Right atrium auricular region (tissue), 2 donors: ENCODE results near the gene ERCC2. TPM values are rescaled to one million over a fixed set of nuclear protein-coding genes. Genes with fewer than 3 reads are reported as not detected.

Experiments
- DNase-seq: peaks from one replicate; pipeline ENCODE4 v3.0.0-alpha.2; 2019; ENCODE audit warnings: low spot score
- H3K27ac ChIP-seq, 2 donors: fragments of 200-600 bp; sonication (generic); 1 replicate in 1 of 2; 2 replicates in 1 of 2; pipeline ENCODE4 v1.5.1; 2016 to 2019
- H3K27me3 ChIP-seq, 2 donors: fragments of 200-600 bp; sonication (generic); one replicate each; pipeline versions ENCODE4 v1.5.1 to v1.6.0; 2017 to 2019
- H3K36me3 ChIP-seq: fragments of 200-600 bp; sonication (generic); one replicate; pipeline ENCODE4 v1.5.1; 2016
- H3K4me1 ChIP-seq, 2 donors: fragments of 200-600 bp; sonication (generic); one replicate each; pipeline versions ENCODE4 v1.5.1 to v1.6.0; 2017 to 2019
- H3K4me3 ChIP-seq, 2 donors: fragments of 200-600 bp; sonication (generic); 1 replicate in 1 of 2; 2 replicates in 1 of 2; pipeline ENCODE4 v1.5.1; 2017 to 2019; ENCODE audit warnings: mild to moderate bottlenecking in 1 of 2, moderate library complexity in 1 of 2
- H3K9me3 ChIP-seq, 2 donors: fragments of 200-600 bp; sonication (generic); one replicate each; pipeline ENCODE4 v1.5.1; 2019
- total RNA-seq, 2 donors: library from RNA; depleted of rRNA; stranded (reverse); fragments of >200 nt; gene quantifications; one replicate each; pipeline ENCODE4 v1.1.0, GENCODE V29; 2016
- TF ChIP-seq, protein P1 (sequence below), 2 donors: fragments of 200-600 bp; sonication (generic); IDR thresholded peaks; one replicate each; pipeline ENCODE4 v1.5.1; 2019; ENCODE audit warnings: antibody characterized with exemption in 2 of 2

The ERCC2 gene
- 10 to 100 TPM in 1 of 2 donors, 1 to 10 TPM in 1; 8.6 to 11.2 TPM for total RNA-seq

DNA sequence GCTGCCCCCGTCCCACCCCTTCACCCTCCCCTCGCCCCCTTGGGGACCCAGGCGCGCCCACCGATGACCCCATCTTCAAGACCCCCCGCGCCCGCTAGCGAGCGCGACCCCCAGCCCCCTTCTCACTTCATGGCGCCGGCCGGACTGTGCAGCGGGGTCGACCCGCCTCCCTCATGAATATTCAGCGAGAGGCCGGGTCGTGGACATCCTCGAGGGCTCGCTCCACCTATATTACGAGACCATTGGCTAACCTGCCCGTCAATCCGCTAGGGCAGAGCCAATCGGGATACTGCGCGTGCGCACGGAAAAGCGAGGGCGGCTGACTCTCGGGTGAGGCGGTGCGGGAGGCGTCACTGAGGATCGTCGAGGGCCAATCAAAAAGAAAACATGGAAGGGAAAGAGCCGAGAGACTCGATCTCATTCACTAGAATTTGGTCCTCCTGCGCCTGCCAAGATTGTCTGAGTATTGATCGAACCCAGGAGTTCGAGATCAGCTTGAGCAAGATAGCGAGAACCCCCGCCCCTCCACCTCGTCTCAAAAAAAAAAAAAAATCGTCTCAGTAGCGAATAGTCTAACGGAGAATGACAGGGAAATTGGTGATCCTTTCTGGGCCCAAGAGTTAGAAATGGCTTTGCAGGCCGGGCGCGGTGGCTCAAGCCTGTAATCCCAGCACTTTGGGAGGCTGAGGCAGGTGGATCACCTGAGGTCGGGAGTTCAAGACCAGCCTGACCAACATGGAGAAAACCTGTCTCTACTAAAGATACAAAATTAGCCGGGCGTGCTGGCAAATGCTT lies at the start of gene ERCC2:
Gene ERCC2 (minus strand): TSS at position 164 of the 795 bp plus-strand sequence. CDS start 33 bp downstream, at position 131.
- Histone ChIP-seq H3K4me1 (peaks cover 0 to 12% of the 10 kb centered on the region in 2 donors), H3K27ac (peak within 1 kb of the TSS; percentile 72 to 81), H3K27me3 (no peaks in the 10 kb centered on the region), H3K36me3 (no peaks in the 10 kb centered on the region), H3K9me3 (no peaks in the 10 kb centered on the region), H3K4me3 (peak within 1 kb of the TSS; percentile 96)
- peak; percentile 99 for DNase-seq
- TF ChIP-seq, protein P1, sequence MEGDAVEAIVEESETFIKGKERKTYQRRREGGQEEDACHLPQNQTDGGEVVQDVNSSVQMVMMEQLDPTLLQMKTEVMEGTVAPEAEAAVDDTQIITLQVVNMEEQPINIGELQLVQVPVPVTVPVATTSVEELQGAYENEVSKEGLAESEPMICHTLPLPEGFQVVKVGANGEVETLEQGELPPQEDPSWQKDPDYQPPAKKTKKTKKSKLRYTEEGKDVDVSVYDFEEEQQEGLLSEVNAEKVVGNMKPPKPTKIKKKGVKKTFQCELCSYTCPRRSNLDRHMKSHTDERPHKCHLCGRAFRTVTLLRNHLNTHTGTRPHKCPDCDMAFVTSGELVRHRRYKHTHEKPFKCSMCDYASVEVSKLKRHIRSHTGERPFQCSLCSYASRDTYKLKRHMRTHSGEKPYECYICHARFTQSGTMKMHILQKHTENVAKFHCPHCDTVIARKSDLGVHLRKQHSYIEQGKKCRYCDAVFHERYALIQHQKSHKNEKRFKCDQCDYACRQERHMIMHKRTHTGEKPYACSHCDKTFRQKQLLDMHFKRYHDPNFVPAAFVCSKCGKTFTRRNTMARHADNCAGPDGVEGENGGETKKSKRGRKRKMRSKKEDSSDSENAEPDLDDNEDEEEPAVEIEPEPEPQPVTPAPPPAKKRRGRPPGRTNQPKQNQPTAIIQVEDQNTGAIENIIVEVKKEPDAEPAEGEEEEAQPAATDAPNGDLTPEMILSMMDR (IDR thresholded peaks at IDR 0.05), result no peak

- TF ChIP-seq, protein P1 (IDR thresholded peaks at IDR 0.05), result no peak
- Histone ChIP-seq H3K4me3 (no peak overlapping the region), H3K9me3 (no peaks in the 10 kb centered on the region), H3K27ac (no peak overlapping the region), H3K27me3 (no peaks in the 10 kb centered on the region), H3K4me1 (peaks cover 0 to 34% of the 10 kb centered on the region in 2 donors), H3K36me3 (peaks cover 49% of the 10 kb centered on the region)
- DNase-seq, result no peak
These were observed 49.5 kb upstream of the ERCC2 start for GRCh38 chr19:45419895-45420294.

DNA sequence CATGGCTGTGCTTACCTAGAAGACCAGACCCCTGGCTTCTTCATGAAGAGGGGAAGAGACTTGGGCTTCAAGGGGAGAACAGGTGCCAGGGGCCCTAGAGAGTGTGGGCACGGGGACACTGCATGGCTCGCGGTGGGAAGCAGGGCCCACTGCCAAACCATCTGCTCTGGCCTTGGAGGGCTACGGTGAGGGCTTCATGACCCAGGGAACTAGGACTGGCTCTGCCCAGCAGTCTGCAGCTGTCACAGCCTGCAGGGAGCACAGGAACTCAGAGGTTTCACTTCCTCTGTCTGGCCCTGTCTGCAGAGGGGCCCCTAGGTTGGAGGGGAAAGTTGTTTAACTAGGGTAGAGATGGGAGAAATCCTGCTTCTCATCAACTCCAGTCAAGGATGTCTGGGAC lies 49.0 kb upstream of the ERCC2 start:
- Histone ChIP-seq H3K27me3 (no peaks in the 10 kb centered on the region), H3K9me3 (no peaks in the 10 kb centered on the region), H3K27ac (no peak overlapping the region), H3K36me3 (peaks cover 53% of the 10 kb centered on the region), H3K4me3 (no peak overlapping the region), H3K4me1 (peaks cover 0 to 29% of the 10 kb centered on the region in 2 donors)
- TF ChIP-seq, protein P1 (IDR thresholded peaks at IDR 0.05), result no peak
- no peak for DNase-seq

DNA sequence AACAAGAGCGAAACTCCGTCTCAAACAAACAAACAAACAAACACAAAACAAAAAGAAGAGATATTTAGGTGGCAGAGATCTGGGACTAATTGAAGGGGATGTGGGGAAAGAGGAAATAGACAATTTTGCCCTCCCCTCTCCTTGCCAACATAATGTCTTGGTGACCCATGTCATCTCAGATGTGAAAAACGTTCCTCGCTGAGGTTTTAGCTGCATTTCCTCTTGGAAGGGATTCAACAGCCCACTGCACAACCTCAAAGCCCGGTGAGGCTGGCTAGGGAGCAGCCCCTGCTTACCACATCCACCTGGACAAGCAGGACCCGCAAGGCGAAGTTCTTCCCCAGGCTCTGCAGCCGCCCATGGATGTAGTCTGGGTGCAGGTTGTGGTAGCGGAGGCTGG lies 48.4 kb upstream of the ERCC2 start:
- Histone ChIP-seq H3K4me1 (peaks cover 0 to 28% of the 10 kb centered on the region in 2 donors), H3K27me3 (no peaks in the 10 kb centered on the region), H3K9me3 (no peaks in the 10 kb centered on the region), H3K27ac (no peak overlapping the region), H3K36me3 (peaks cover 59% of the 10 kb centered on the region), H3K4me3 (no peak overlapping the region)
- no peak for DNase-seq
- TF ChIP-seq, protein P1 (IDR thresholded peaks at IDR 0.05), result no peak

- Histone ChIP-seq H3K36me3 (peaks cover 70% of the 10 kb centered on the region), H3K27ac (peak overlapping the region in 1 of 2 donors; percentile 61), H3K9me3 (no peaks in the 10 kb centered on the region), H3K4me3 (no peak overlapping the region), H3K27me3 (no peaks in the 10 kb centered on the region), H3K4me1 (peaks cover 0 to 18% of the 10 kb centered on the region in 2 donors)
- DNase-seq, result no peak
- TF ChIP-seq, protein P1 (IDR thresholded peaks at IDR 0.05), result no peak
These were observed 46.8 kb upstream of the ERCC2 start for GRCh38 chr19:45417151-45417550.
